DMS153 treated with DMSO at 0.1 percent for 48 hours (cell line): ENCODE results near the gene HLA-DMB.
A peak's percentile ranks its signal among the peaks of the same experiment; 100 is the strongest.

Source experiments
- DNase-seq: peaks from one replicate; lab custom pipeline; 2025; ENCODE audit not compliant: unreplicated experiment; lab: John Stamatoyannopoulos, UW

HLA-DMB gene

DNA sequence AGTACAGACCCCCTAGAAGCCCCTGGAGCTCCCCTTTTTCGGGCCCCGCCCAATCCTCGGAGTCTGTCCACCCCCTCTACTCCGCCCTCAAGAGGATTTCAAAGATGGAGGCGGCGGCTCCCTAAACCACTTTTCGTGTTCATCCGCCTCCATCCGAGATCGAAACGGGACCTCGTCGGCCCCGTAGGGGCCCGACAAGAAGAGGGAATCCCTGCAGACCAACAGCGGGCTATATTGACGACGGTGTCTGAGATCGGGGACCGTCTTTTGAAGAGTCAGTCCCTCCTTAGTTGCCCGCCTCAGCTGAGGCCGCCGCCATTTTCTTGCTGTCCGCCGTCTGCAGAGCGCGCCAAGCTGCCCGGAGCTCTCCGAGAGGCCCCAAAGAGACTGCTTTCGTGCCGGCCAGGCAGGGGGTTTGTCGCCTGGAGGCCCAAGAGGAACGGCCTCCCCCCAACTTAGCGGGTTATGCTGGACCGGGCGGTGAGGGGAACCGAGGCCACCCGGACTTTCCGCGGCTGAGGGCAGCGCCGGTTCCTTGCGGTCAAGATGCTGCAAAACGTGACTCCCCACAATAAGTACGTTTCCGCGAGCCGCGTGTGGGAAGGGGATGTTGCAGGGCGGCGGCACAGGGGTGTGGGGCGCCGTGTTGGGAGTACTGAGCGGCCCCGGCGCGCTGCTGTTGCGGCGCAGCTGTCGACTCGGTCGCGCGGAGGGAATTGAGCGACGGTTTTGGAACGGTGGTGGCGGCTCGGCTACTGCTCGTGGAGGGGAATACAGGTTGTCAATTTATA, 31.7 kb upstream of the HLA-DMB start:
- DNase-seq: no peak

DNA sequence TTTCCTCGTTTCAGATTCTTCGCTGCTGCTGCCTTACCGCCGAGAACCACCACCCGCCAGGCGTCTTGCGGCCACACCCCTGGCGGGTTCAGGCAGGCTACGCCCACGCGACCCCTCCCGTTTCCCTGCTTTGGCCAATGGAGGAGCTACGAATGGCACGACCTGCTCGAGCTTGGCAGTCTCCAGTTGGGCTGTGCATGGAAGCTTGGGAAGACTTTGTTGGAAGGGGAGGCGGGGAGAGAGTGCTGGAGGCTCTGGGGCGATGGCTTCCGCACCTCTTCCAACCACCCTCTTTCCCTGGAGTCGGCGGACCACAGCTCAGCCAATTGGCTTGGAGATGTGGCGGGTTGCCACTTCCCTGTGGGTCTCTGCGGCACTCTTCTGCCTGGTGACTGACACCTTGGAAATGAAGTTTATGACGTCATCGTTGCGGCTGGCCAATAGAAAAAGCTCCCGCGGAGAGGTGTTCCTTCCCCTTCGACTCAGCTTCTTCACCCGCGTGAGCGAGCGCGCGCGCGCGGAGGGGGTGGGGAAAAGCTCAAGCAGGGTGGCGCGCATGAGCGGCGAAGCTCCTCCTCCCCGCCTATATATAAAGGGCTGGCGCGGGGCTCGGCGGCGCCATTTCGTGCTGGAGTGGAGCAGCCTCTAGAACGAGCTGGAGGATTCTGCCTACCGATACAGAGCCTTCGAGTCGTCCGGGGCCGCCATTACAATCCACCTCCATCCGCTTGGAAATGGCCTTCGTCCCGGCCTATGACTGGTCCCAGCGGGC, 30.9 kb upstream of the HLA-DMB start:
- peak; percentile 100 for DNase-seq

DNA sequence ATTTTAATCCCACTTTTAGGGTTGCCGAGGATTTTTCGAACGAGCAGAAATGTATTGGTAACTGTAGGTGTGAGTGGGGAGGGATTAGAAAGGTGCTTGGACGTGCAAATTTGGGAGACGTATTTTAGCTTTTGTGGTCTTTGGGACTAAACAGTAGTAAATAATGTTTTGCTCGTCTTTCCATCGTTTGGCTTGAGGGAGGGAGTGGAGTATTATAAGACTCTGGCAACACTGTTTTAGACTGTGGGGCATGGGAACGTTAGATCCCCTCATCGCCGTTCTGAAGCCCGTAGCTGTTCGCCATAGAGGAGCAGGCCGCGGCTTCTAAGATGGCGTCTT, 30.4 kb upstream of the HLA-DMB start:
- DNase-seq: no peak

DNA sequence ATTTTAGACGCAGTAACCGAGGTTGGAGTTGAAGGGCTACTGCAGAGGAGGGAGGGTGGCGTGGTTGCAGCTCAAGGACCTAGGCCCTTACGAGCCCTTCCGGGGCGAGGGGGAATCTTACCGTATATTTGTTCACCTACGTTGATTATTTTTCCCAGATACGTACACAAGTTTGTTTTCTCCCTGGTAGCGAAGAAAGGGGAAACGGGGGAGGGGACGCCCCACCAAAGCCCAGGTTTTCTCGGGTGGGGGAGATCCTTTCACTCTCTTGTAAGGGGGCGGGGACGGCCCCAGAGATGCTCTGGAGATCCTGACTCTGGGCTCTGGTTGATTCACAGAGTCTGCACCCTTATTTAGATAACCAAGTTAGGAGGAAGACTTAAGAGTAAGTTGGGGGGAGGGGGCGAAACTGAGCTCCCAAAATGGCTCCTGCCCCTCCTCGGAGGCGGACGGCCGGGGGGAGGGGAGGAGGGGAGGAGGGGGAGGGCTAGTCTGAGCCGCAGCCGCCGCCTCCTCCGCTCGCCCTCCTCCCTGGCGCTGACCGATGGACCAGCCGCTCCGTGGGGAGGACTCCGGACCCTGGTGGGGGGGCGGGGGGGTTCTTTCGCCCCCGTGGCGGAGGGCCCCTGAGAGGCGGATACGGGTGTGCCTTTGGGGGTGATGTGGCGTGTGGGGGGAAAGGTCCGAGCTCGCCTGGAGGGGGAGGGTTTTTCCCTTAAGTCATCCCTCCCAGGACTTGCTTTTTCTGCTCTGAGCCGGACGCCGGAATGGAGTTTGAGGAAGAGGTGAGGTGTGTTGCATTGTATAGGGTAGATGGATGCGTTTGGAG, 29.8 kb upstream of the HLA-DMB start:
- DNase-seq: peak; percentile 68

DNA sequence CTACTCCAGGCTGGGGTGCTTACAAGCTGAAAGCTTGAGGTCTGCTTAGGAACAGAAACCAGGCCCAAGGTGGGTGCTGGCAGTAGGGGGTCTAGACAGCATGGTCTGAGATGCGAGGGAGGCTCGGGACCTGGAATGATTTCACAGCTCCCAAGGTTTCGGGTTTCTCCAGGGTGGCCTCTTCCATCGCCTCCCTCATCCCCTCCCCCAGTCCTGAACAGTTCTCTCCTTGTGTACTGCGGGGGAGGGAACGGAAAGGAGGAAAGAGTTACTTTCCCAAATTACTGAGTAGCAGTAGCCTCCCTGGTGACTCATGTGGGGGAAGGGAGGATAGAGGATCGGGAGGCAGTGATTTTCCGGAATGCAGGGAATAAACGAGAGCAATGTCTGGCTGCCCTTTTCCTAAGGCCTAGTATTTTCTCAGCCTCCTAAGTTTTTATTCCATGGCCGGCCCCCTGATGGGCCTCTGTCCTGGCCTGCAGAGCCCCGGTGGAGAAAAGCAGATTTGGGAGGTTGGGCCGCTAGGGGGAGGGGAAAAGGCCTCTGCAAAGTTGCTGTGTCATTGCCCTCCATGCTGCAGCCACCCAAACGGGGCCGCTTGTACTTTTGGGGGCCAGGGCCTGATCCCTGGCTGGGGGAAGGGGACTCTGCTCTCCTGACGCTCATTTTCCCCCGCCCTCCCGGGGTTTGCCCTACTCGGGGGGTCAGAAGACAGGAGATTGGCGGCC, 29.0 kb upstream of the HLA-DMB start:
- peak; percentile 73 for DNase-seq

DNA sequence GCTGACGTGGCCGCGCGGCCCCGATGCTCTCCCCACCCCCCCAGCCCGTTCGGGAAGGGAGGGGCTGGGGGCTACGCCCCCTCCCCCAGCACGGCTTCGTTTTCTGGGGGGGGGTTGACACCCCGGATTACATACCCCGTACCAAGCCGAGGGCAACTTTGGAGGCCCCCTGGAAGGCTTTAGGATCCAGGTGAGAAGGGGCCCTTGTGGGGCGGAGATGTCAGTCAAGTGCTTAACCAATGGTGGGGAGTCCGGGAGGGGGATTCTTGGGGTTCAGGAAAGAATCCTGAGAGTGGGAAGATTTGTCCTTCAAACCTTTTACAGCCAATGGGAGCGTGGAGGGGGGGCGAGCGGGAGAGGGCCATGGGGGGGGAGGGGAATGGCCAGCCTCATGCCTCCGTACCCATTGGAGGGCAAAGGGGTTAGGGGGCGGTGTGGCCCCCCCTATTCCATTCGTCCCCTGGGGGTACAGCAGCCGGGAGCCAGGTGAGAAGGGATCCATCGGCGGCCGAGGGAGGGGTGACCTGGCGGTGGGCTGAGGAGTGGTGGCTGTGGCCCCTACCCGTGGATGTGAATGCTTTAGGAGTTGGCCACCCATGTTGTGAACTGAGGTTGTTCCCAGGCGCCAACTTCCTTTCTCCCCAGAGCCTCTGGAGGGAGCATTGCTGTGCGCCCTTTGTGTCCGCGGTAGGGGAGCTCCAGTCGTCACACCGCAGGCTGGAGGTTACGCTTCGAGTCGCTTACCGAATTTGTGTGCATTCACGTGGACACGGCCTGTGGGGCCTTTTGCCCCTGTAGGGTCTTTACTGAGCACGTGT, 28.2 kb upstream of the HLA-DMB start:
- DNase-seq: peak; percentile 62

DNA sequence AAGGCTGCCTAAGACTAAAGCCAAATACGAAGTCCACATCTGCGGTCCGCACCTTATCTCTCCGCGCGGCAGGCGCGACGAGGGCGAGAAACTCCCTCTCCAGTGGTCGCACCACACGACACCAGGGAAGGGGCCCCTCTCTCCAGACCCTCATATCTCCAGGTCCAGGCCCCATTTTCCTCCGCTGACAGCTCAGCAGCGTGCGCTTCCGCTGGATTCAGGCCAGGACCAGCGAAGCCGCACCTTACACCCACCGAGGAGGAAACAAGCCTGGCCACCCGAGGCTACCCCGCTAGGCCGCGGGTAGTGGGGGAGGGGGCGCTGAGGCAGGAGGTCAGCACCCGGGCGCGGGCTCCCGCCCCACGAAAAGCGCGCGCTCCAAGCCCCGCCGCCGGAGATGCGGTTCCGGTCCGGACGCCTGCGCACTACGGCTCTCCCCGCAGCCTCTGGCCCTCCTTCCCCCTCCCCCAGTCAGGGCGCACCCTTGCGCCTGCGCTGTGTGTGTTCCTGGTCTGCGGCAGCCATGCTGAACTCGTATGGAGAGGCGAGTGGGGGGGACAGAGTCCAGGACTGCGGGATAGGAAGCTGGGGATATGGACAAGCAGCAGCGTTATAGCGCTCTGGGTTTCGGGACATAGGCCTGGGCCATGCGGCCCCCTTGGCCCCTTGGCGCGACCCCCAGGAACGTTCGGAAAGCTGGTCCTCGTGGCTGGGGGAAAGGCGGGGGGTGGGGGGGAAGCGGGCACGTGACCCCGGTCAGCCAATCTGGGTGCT, 27.5 kb upstream of the HLA-DMB start, which contains the start of gene BRD2:
TSS of gene BRD2 (plus strand) at position 502 of the 774 bp plus-strand sequence. CDS start 4,305 bp downstream, outside the sequence.
- DNase-seq: peak; percentile 92

DNA sequence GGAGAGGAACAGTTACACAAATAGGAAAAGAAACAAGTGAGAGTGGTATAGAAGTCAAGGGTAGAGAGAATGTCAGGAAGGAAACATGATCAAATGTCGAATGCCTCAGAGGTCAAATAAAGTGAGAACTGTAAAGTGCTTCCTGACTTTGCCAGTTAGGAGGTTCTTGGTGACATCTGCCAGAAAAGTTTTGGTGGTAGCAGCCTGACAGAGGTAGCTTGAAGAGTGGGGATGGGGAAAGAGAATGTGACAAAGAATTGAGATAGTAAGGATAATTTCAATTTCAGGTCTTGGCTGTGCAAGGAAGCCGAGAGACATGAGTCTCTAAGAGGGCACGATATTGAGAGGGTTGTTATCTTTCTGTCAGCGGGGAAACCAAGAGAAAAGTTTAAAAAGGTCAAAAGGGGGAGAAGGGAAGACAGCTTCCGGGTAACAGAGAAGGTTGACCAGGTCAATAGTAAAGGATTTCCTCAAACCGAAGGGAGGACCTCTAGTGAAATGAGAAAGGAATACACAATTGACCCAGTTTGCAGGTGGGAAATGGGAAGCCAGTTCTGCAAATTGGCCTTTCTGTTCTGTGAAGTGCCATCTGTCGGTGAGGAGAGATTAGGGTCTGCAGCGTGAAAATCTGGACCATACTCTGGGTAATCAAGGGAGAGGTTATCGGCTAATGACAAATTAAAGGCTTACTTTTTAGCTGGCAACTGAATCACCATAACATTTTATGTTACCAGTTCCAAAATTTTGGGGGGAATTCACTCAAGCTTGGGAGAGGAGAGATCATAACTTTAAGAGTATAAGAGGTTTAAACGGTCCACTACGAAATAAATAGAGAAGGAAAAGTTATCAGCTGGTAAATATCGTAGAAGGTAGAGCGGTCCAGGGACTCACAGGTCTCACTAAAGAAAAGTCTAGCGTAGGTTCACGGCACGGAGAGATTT, 26.6 kb upstream of the HLA-DMB start:
- DNase-seq: peak; percentile 55

DNA sequence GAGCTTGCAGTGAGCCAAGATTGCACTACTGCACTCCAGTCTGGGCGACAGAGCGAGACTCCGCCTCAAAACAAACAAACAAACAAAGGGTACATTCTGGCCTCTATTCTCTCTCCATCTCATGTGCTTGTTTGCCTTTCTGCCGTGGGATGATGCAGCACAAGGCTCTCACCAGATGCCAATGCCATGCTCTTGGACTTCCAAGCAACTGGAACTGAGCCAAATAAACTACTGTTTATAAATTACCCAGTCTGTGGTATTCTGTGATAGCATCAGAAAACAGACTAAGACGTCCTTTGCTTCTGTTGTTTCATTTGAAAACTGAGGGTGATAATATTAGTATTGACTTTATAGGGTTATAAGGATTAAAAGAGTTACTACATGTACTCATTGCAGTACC, 23.9 kb upstream of the HLA-DMB start:
- no peak for DNase-seq

DNA sequence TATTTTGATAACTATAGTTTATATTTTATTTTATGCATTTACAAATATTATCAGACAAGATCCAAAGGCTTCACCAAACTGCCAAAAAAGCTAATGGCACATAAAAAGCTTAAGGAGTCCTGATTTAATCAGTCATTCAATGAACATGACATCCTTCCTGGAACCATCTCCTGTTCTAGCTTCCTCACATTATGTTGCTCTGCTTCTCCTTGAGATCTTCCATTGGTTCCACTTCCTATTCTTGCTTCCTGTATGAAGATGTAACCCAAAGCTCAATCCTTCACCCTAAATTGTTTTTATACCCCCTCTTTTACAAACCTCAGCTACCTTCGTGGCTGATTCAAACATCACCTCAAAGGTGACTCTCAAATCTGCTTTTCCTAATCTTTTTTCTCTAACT, 23.0 kb upstream of the HLA-DMB start:
- no peak for DNase-seq

DNA sequence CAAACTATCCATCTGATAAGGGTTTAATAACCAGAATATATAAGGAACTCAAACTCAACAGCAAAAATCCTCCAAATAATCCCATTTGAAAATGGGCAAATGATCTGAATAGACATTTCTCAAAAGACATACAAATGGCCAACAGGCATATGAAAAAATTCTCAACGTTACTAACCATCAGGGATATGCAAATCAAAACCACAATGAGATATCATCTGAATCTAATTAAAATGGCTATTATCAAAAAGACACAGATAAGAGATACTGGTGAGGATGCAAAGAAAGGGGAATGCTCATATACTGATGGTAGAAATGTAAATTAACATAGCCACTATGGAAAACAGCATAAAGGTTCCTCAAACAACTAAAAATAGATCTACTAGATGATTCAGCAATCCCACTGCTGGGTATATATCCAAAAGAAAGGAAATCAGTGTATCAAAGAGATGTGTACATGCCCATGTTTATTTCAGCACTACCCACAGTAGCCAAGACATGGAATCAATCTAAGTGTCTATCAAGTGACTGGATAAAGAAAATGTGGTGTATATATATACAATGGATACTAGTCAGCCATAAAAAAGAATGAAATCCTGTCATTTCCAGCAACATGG, 21.5 kb upstream of the HLA-DMB start:
- no peak for DNase-seq

DNA sequence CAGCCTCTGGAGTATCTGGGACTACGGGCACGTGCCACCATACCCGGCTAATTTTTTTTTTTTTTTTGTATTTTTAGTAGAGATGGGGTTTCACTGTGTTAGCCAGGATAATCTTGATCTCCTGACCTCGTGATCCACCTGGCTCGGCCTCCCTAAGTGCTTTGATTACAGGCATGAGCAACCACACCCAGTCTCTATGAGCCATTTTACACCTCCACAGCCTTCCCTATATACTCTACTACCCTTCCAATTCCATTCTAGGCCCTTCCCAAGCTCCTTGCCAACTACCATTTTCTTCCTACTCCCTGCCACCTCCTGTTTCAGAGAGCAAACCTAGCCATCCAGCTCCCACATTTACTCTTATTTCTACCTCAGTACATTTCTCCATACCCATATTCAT, 19.7 kb upstream of the HLA-DMB start:
- DNase-seq: no peak

DNA sequence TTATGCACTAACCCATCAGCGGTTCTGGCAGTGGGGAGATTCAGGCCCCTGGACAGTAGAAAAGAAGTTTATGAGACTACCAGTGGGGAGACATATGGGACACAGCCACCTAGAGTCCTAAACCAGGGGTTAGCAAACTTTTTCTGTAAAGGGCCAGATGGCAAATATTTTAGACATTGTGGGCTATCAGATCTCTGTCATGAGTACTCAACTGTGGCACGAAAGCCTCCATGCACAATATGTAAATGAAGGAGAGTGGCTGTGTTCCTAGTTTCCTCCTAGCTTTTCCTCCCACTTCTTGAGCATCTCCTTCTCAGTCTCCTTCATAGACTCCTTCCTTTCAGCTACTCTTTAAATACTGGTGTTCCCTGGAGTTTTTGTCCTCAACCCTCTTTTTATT, 15.3 kb upstream of the HLA-DMB start:
- no peak for DNase-seq

DNA sequence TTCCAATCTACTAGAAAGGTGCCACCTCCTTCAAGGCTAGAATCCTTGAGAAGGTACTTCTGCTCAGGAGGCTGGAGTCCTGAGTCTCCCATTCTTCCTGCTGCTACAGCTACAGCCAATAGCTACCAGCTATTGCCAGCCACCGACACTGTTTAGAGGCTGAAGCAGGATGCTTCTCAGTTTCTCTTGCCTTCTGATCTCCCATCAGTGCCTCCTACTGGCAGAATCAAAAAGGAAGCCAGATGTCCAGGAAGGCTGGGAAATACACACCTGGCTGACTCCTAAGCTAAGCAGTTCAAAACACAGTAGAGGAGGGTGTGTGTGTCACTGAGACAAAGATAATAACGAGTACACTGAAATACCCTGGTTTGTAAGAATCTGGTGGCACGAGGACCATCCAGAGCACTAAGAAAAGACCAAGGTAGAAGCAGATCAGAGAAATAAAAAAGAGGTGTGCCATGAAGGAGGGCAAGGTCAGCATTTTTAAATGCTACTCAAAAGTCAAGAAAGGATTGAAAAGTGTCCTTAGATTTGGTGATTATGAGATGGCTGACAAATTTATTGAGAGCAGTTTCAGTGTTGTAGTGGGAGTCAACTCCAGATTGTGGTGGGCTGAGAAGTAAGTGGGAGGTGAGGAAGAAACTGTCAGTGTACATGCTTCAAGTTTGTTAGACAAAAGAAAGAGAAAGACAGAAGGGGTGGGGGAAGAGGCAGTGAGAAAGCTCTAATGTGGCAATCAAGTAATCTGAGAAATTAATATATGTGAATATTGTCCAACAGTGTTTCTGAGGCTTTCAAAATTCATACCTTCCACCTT, 14.4 kb upstream of the HLA-DMB start:
- no peak for DNase-seq

DNA sequence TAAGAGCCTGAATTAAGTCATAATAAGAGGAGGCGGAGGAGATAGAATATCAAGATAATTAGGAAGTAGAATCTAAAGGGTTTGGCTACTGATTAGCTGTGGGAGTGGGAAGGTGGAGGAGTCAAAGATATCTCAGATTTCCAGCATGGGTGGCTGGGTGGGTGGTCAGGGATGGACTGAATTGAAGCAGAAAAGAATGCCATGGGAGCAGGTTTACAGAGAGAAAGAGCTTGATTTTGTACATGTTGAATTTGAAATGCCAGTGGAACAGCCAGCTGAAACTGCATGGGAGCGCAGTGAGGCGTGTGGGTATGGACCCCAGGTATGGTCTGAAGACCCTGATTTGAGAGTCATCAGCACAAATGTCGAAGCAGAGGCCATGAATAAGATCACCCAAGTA, 13.4 kb upstream of the HLA-DMB start:
- DNase-seq: no peak

DNA sequence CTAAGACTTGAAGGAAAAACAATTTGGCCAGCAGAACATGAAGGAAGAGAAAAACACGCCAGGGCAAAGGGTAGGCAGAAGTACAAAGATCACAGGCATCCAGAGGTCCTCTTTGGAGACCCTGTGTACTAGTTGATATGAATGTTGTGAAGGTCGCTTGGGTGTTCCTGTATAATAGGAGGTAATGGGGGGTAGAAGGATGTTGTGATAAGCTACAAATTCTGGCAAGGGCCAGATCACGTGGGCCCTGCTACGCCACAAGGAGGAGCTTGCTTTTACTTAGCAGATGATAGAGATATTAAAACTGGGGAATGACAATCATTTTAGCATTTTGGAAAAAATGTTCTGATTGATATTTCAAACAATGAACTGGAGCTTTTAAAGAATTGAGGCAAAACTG, 12.9 kb upstream of the HLA-DMB start:
- no peak for DNase-seq
